ENCODE measurements around the gene MAPK11. TPM values are rescaled to one million over a fixed set of nuclear protein-coding genes. Genes with fewer than 3 reads are reported as not detected.
A peak's percentile ranks its signal among the peaks of the same experiment; 100 is the strongest.

The MAPK11 gene
- total and polyA plus RNA-seq, 7 experiments from 2014 or later: 0.13 to 22.9 (median 1.4) TPM

GRCh38 chr22:50313021-50313420 lies 42.8 kb upstream of the MAPK11 start:
- peaks cover 11 to 22% (median 14%) of the 10 kb centered on the region in 7 donors for H3K4me1 Mint-ChIP-seq
- H3K27ac Mint-ChIP-seq: no peak overlapping the region
- no peak for DNase-seq
- no peak for ATAC-seq
- POLR2A ChIA-PET: no interaction called here
- Histone ChIP-seq H3K4me3 (ENCODE audit: low read length) (no peak overlapping the region), H3K9me3 (ENCODE audit: control insufficient read depth in 2 of 3, low read length in 3 of 3) (no peaks in the 10 kb centered on the region), H3K36me3 (ENCODE audit: control insufficient read depth in 2 of 3, insufficient read depth in 3 of 3, low read length in 3 of 3) (no peaks in the 10 kb centered on the region), H3K27me3 (ENCODE audit: control insufficient read depth in 2 of 2, insufficient read depth in 2 of 2, low read length in 2 of 2) (no peaks in the 10 kb centered on the region), H3K27ac (ENCODE audit: low read depth, low read length) (no peak overlapping the region), H3K4me1 (ENCODE audit: control insufficient read depth in 2 of 2, insufficient read depth in 2 of 2, low read length in 2 of 2) (peaks cover 14 to 17% of the 10 kb centered on the region in 2 donors)
- H3K27me3 Mint-ChIP-seq: peaks cover 0 to 4% (median 3%) of the 10 kb centered on the region in 5 donors
- no peak overlapping the region for H3K4me3 Mint-ChIP-seq
- H3K36me3 Mint-ChIP-seq: no peaks in the 10 kb centered on the region
- H3K9me3 Mint-ChIP-seq: no peaks in the 10 kb centered on the region
- intact Hi-C loops (cut with micrococcal nuclease): loop anchor here in 1 of 2 donors (5.0 kb wide), 1 partner anchor 61 kb away; the partner anchor contains the start of gene HDAC10
- CTCF ChIA-PET: interaction anchor here (1.2 kb wide), 1 partner anchor 14 kb away, joined by 4 read pairs; the partner anchor contains the start of gene DENND6B

GRCh38 chr22:50312371-50312770 lies 42.2 kb upstream of the MAPK11 start:
- H3K4me3 ChIP-seq (ENCODE audit: low read length): no peak overlapping the region
- Mint-ChIP-seq H3K9me3 (no peaks in the 10 kb centered on the region), H3K36me3 (no peaks in the 10 kb centered on the region), H3K4me3 (no peak overlapping the region), H3K27me3 (peaks cover 0 to 4% (median 3%) of the 10 kb centered on the region in 5 donors), H3K4me1 (peaks cover 11 to 22% (median 14%) of the 10 kb centered on the region in 7 donors), H3K27ac (no peak overlapping the region)
- H3K9me3 ChIP-seq (ENCODE audit: control insufficient read depth in 2 of 3, low read length in 3 of 3): no peaks in the 10 kb centered on the region
- intact Hi-C loops (cut with micrococcal nuclease): loop anchor here in 1 of 2 donors (5.0 kb wide), 1 partner anchor 60 kb away; the partner anchor contains the start of gene HDAC10
- ATAC-seq: no peak
- H3K36me3 ChIP-seq (ENCODE audit: control insufficient read depth in 2 of 3, insufficient read depth in 3 of 3, low read length in 3 of 3): no peaks in the 10 kb centered on the region
- POLR2A ChIA-PET: no interaction called here
- CTCF ChIA-PET: no interaction called here
- H3K4me1 ChIP-seq (ENCODE audit: control insufficient read depth in 2 of 2, insufficient read depth in 2 of 2, low read length in 2 of 2): peaks cover 14 to 17% of the 10 kb centered on the region in 2 donors
- no peaks in the 10 kb centered on the region for H3K27me3 ChIP-seq (ENCODE audit: control insufficient read depth in 2 of 2, insufficient read depth in 2 of 2, low read length in 2 of 2)
- H3K27ac ChIP-seq (ENCODE audit: low read depth, low read length): no peak overlapping the region
- DNase-seq: no peak

GRCh38 chr22:50311606-50312351 lies 41.6 kb upstream of the MAPK11 start:
- ChIA-PET POLR2A (no interaction called here), CTCF (no interaction called here)
- DNase-seq: no peak
- H3K9me3 ChIP-seq (ENCODE audit: control insufficient read depth in 2 of 3, low read length in 3 of 3): no peaks in the 10 kb centered on the region
- H3K27ac Mint-ChIP-seq: no peak overlapping the region
- no peak for ATAC-seq
- no peak overlapping the region for H3K4me3 ChIP-seq (ENCODE audit: low read length)
- H3K4me1 Mint-ChIP-seq: peaks cover 11 to 22% (median 14%) of the 10 kb centered on the region in 7 donors
- intact Hi-C loops (cut with micrococcal nuclease): loop anchor here in 1 of 2 donors (5.0 kb wide), 1 partner anchor 59 kb away; the partner anchor contains the start of gene HDAC10
- H3K9me3 Mint-ChIP-seq: no peaks in the 10 kb centered on the region
- peaks cover 17% of the 10 kb centered on the region in 2 donors for H3K4me1 ChIP-seq (ENCODE audit: control insufficient read depth in 2 of 2, insufficient read depth in 2 of 2, low read length in 2 of 2)
- H3K4me3 Mint-ChIP-seq: no peak overlapping the region
- no peaks in the 10 kb centered on the region for H3K27me3 ChIP-seq (ENCODE audit: control insufficient read depth in 2 of 2, insufficient read depth in 2 of 2, low read length in 2 of 2)
- no peak overlapping the region for H3K27ac ChIP-seq (ENCODE audit: low read depth, low read length)
- peaks cover 0 to 4% (median 3%) of the 10 kb centered on the region in 5 donors for H3K27me3 Mint-ChIP-seq
- H3K36me3 Mint-ChIP-seq: no peaks in the 10 kb centered on the region
- H3K36me3 ChIP-seq (ENCODE audit: control insufficient read depth in 2 of 3, insufficient read depth in 3 of 3, low read length in 3 of 3): no peaks in the 10 kb centered on the region

- Mint-ChIP-seq H3K27ac (no peak overlapping the region), H3K4me1 (peaks cover 11 to 26% (median 18%) of the 10 kb centered on the region in 7 donors), H3K9me3 (no peaks in the 10 kb centered on the region), H3K36me3 (no peaks in the 10 kb centered on the region), H3K4me3 (no peak overlapping the region), H3K27me3 (peaks cover 3 to 8% (median 7%) of the 10 kb centered on the region in 5 donors)
- H3K4me3 ChIP-seq (ENCODE audit: low read length): no peak overlapping the region
- no peaks in the 10 kb centered on the region for H3K36me3 ChIP-seq (ENCODE audit: control insufficient read depth in 2 of 3, insufficient read depth in 3 of 3, low read length in 3 of 3)
- intact Hi-C loops (cut with micrococcal nuclease): loop anchor here in 1 of 2 donors (5.0 kb wide), 1 partner anchor 59 kb away; the partner anchor contains the start of gene HDAC10
- POLR2A ChIA-PET: no interaction called here
- H3K4me1 ChIP-seq (ENCODE audit: control insufficient read depth in 2 of 2, insufficient read depth in 2 of 2, low read length in 2 of 2): peaks cover 17 to 20% of the 10 kb centered on the region in 2 donors
- CTCF ChIA-PET: no interaction called here
- peaks cover 0 to 3% of the 10 kb centered on the region in 2 donors for H3K27me3 ChIP-seq (ENCODE audit: control insufficient read depth in 2 of 2, insufficient read depth in 2 of 2, low read length in 2 of 2)
- H3K27ac ChIP-seq (ENCODE audit: low read depth, low read length): no peak overlapping the region
- ATAC-seq (no peak), DNase-seq (no peak)
- no peaks in the 10 kb centered on the region for H3K9me3 ChIP-seq (ENCODE audit: control insufficient read depth in 2 of 3, low read length in 3 of 3)
These were observed 40.8 kb upstream of the MAPK11 start for GRCh38 chr22:50310949-50311444.

- H3K4me1 Mint-ChIP-seq: peaks cover 7 to 22% (median 14%) of the 10 kb centered on the region in 7 donors
- ChIA-PET CTCF (interaction anchor here (0.6 kb wide), 1 partner anchor 100 kb away, joined by 3 read pairs; no protein-coding TSS in a partner anchor), POLR2A (no interaction called here)
- no peak overlapping the region for H3K27ac Mint-ChIP-seq
- Histone ChIP-seq H3K27me3 (ENCODE audit: control insufficient read depth in 2 of 2, insufficient read depth in 2 of 2, low read length in 2 of 2) (peaks cover 0 to 4% of the 10 kb centered on the region in 2 donors), H3K27ac (ENCODE audit: low read depth, low read length) (no peak overlapping the region), H3K4me3 (ENCODE audit: low read length) (no peak overlapping the region), H3K4me1 (ENCODE audit: control insufficient read depth in 2 of 2, insufficient read depth in 2 of 2, low read length in 2 of 2) (peaks cover 17 to 20% of the 10 kb centered on the region in 2 donors), H3K9me3 (ENCODE audit: control insufficient read depth in 2 of 3, low read length in 3 of 3) (no peaks in the 10 kb centered on the region), H3K36me3 (ENCODE audit: control insufficient read depth in 2 of 3, insufficient read depth in 3 of 3, low read length in 3 of 3) (no peaks in the 10 kb centered on the region)
- peaks cover 0 to 1% (median 0%) of the 10 kb centered on the region in 11 donors for H3K9me3 Mint-ChIP-seq
- no peaks in the 10 kb centered on the region for H3K36me3 Mint-ChIP-seq
- DNase-seq: no peak
- H3K27me3 Mint-ChIP-seq: peaks cover 6 to 12% (median 9%) of the 10 kb centered on the region in 5 donors
- ATAC-seq: no peak
- intact Hi-C loops (cut with micrococcal nuclease): loop anchor here in 1 of 2 donors (5.0 kb wide), 1 partner anchor 58 kb away; the partner anchor contains the start of gene HDAC10
- H3K4me3 Mint-ChIP-seq: peak overlapping the region in 1 of 10 donors; percentile 61
These were observed 40.0 kb upstream of the MAPK11 start for GRCh38 chr22:50310031-50310722.

GRCh38 chr22:50309601-50309991 lies 39.4 kb upstream of the MAPK11 start:
- Histone ChIP-seq H3K4me1 (ENCODE audit: control insufficient read depth in 2 of 2, insufficient read depth in 2 of 2, low read length in 2 of 2) (peaks cover 11 to 15% of the 10 kb centered on the region in 2 donors), H3K27me3 (ENCODE audit: control insufficient read depth in 2 of 2, insufficient read depth in 2 of 2, low read length in 2 of 2) (peaks cover 0 to 4% of the 10 kb centered on the region in 2 donors), H3K27ac (ENCODE audit: low read depth, low read length) (no peak overlapping the region), H3K4me3 (ENCODE audit: low read length) (no peak overlapping the region), H3K36me3 (ENCODE audit: control insufficient read depth in 2 of 3, insufficient read depth in 3 of 3, low read length in 3 of 3) (no peaks in the 10 kb centered on the region), H3K9me3 (ENCODE audit: control insufficient read depth in 2 of 3, low read length in 3 of 3) (no peaks in the 10 kb centered on the region)
- DNase-seq (no peak), ATAC-seq (no peak)
- ChIA-PET CTCF (interaction anchor here (0.6 kb wide), 1 partner anchor 99 kb away, joined by 3 read pairs; no protein-coding TSS in a partner anchor), POLR2A (no interaction called here)
- intact Hi-C loops (cut with micrococcal nuclease): loop anchor here in 1 of 2 donors (5.0 kb wide), 1 partner anchor 37 kb away; the partner anchor contains the start of gene MAPK11
- Mint-ChIP-seq H3K36me3 (no peaks in the 10 kb centered on the region), H3K4me3 (peak overlapping the region in 2 of 10 donors; percentile 45), H3K27ac (no peak overlapping the region), H3K9me3 (peaks cover 0 to 1% (median 0%) of the 10 kb centered on the region in 11 donors), H3K27me3 (peaks cover 6 to 13% (median 10%) of the 10 kb centered on the region in 5 donors), H3K4me1 (peaks cover 6 to 19% (median 13%) of the 10 kb centered on the region in 7 donors)

Measured in naive thymus-derived CD4-positive, alpha-beta T cell (primary cell).